ENCODE results near the gene EREG. TPM values are rescaled to one million over a fixed set of nuclear protein-coding genes. Genes with fewer than 3 reads are reported as not detected.

EREG gene
- total RNA-seq, 1 donor from 2014 or later: 4.1 TPM

GRCh38 chr4:74344031-74344430, 20.9 kb upstream of the EREG start:
- no peak for DNase-seq (ENCODE audit: low spot score)

GRCh38 chr4:74353858-74354257, 11.1 kb upstream of the EREG start:
- DNase-seq (ENCODE audit: low spot score): no peak

- no peak for DNase-seq (ENCODE audit: low spot score)
These were observed 7.0 kb upstream of the EREG start for GRCh38 chr4:74357965-74358364.

- DNase-seq (ENCODE audit: low spot score): no peak
These were observed 3.3 kb upstream of the EREG start for GRCh38 chr4:74361671-74362070.

GRCh38 chr4:74362347-74362746, 2.6 kb upstream of the EREG start:
- no peak for DNase-seq (ENCODE audit: low spot score)

GRCh38 chr4:74364256-74364651, 691 bp upstream of the EREG start:
- no peak for DNase-seq (ENCODE audit: low spot score)

GRCh38 chr4:74365761-74366160, 816 bp downstream of the EREG start:
- DNase-seq (ENCODE audit: low spot score): no peak

GRCh38 chr4:74366367-74366911, 1.5 kb downstream of the EREG start:
- DNase-seq (ENCODE audit: low spot score): no peak

GRCh38 chr4:74367656-74368290, 2.8 kb downstream of the EREG start:
- no peak for DNase-seq (ENCODE audit: low spot score)

GRCh38 chr4:74368596-74368995, 3.7 kb downstream of the EREG start:
- no peak for DNase-seq (ENCODE audit: low spot score)

GRCh38 chr4:74369855-74370254, 4.9 kb downstream of the EREG start:
- no peak for DNase-seq (ENCODE audit: low spot score)

- DNase-seq (ENCODE audit: low spot score): no peak
These were observed 6.0 kb downstream of the EREG start for GRCh38 chr4:74370912-74371311.

- no peak for DNase-seq (ENCODE audit: low spot score)
These were observed 9.2 kb downstream of the EREG start for GRCh38 chr4:74374128-74374527.

GRCh38 chr4:74374561-74375327, 9.8 kb downstream of the EREG start:
- no peak for DNase-seq (ENCODE audit: low spot score)

GRCh38 chr4:74375824-74376426, 11.0 kb downstream of the EREG start:
- no peak for DNase-seq (ENCODE audit: low spot score)

GRCh38 chr4:74376888-74377483, 12.0 kb downstream of the EREG start:
- no peak for DNase-seq (ENCODE audit: low spot score)

GRCh38 chr4:74377714-74378113, 12.8 kb downstream of the EREG start:
- DNase-seq (ENCODE audit: low spot score): no peak

- no peak for DNase-seq (ENCODE audit: low spot score)
These were observed 13.6 kb downstream of the EREG start for GRCh38 chr4:74378573-74378972.

- no peak for DNase-seq (ENCODE audit: low spot score)
These were observed 15.0 kb downstream of the EREG start for GRCh38 chr4:74379912-74380311.

GRCh38 chr4:74385386-74385785, 20.4 kb downstream of the EREG start:
- DNase-seq (ENCODE audit: low spot score): no peak

GRCh38 chr4:74386159-74386558, 21.2 kb downstream of the EREG start:
- no peak for DNase-seq (ENCODE audit: low spot score)

GRCh38 chr4:74387790-74388189, 22.8 kb downstream of the EREG start:
- no peak for DNase-seq (ENCODE audit: low spot score)

Data from mesenteric fat pad (tissue), 1 donor.